HG02759 (cell line): ENCODE data around the gene CNTNAP2.
"Not testable (repeated sequence)": the region's sequence is repeated elsewhere in the genome, so short reads cannot be mapped to it uniquely, and the experiment has no call there.

Source experiments
- ATAC-seq: cut with Tn5 transposase; IDR thresholded peaks from one replicate; pipeline ENCODE4 v1.9.1; 2021; ENCODE audit warnings: mild to moderate bottlenecking, moderate library complexity; ENCODE audit not compliant: unreplicated experiment

Gene CNTNAP2

GRCh38 chr7:147068842-147069241 is 952.2 kb downstream of the CNTNAP2 start:
- ATAC-seq: no peak

- ATAC-seq: no peak
Measured at GRCh38 chr7:147069771-147070170, 953.2 kb downstream of the CNTNAP2 start.

GRCh38 chr7:147070886-147071285 is 954.3 kb downstream of the CNTNAP2 start:
- no peak for ATAC-seq

- no peak for ATAC-seq
Measured at GRCh38 chr7:147071536-147071935, 954.9 kb downstream of the CNTNAP2 start.

- ATAC-seq: no peak
Measured at GRCh38 chr7:147078312-147078711, 961.7 kb downstream of the CNTNAP2 start.

- no peak for ATAC-seq
Measured at GRCh38 chr7:147079083-147079482, 962.5 kb downstream of the CNTNAP2 start.

GRCh38 chr7:147079921-147080420 is 963.4 kb downstream of the CNTNAP2 start:
- no peak for ATAC-seq

- ATAC-seq: no peak
Measured at GRCh38 chr7:147081117-147081516, 964.5 kb downstream of the CNTNAP2 start.

GRCh38 chr7:147089051-147089461 is 972.5 kb downstream of the CNTNAP2 start:
- ATAC-seq: no peak

- no peak for ATAC-seq
Measured at GRCh38 chr7:147089608-147090007, 973.0 kb downstream of the CNTNAP2 start.

- ATAC-seq: no peak
Measured at GRCh38 chr7:147096629-147097028, 980.0 kb downstream of the CNTNAP2 start.

GRCh38 chr7:147103224-147103623 is 986.6 kb downstream of the CNTNAP2 start:
- ATAC-seq: no peak

- ATAC-seq: no peak
Measured at GRCh38 chr7:147106746-147107145, 990.1 kb downstream of the CNTNAP2 start.

GRCh38 chr7:147114525-147114924 is 997.9 kb downstream of the CNTNAP2 start:
- not testable (repeated sequence) for ATAC-seq

GRCh38 chr7:147136352-147136751 is 1019.8 kb downstream of the CNTNAP2 start:
- no peak for ATAC-seq

GRCh38 chr7:147145194-147145593 is 1028.6 kb downstream of the CNTNAP2 start:
- no peak for ATAC-seq

GRCh38 chr7:147146169-147146568 is 1029.6 kb downstream of the CNTNAP2 start:
- no peak for ATAC-seq

GRCh38 chr7:147151661-147152060 is 1035.1 kb downstream of the CNTNAP2 start:
- no peak for ATAC-seq

GRCh38 chr7:147153571-147153970 is 1037.0 kb downstream of the CNTNAP2 start:
- no peak for ATAC-seq

- no peak for ATAC-seq
Measured at GRCh38 chr7:147161405-147161804, 1044.8 kb downstream of the CNTNAP2 start.

- ATAC-seq: no peak
Measured at GRCh38 chr7:147170341-147171012, 1053.9 kb downstream of the CNTNAP2 start.

- ATAC-seq: no peak
Measured at GRCh38 chr7:147171013-147171391, 1054.4 kb downstream of the CNTNAP2 start.

- ATAC-seq: no peak
Measured at GRCh38 chr7:147173883-147174282, 1057.3 kb downstream of the CNTNAP2 start.
